ENCODE results near the gene SEMA4G. TPM values are rescaled to one million over a fixed set of nuclear protein-coding genes. Genes with fewer than 3 reads are reported as not detected.

The SEMA4G gene
- total RNA-seq, 1 donor from 2014 or later, result 0.52 TPM

DNA sequence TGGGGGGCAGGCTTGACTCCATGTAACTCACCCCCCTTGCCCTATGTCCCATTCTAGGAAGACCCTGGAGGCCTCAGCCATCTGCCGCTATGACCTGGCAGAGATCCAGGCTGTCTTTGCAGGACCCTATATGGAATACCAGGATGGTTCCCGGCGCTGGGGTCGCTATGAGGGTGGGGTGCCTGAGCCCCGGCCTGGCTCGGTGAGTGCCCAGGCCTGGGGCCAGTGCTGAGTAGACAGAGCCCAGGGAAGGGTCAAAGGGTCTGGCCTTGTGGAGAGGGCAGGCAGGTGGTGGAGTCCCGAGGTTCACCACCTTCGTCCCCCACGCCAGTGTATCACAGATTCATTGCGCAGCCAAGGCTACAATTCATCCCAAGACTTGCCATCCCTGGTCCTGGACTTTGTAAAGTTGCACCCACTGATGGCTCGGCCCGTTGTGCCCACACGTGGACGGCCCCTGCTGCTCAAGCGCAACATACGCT lies 10.5 kb downstream of the SEMA4G start:
- peaks cover 30 to 65% (median 56%) of the 10 kb centered on the region in 3 donors for H3K36me3 ChIP-seq (ENCODE audit: control insufficient read depth in 3 of 3, insufficient read depth in 3 of 3, low read length in 3 of 3)
- H3K27me3 ChIP-seq (ENCODE audit: control insufficient read depth in 3 of 3, insufficient read depth in 3 of 3, low read length in 3 of 3), result no peaks in the 10 kb centered on the region
- H3K4me1 ChIP-seq (ENCODE audit: control insufficient read depth in 3 of 3, insufficient read depth in 3 of 3, low read length in 3 of 3), result peaks cover 0 to 4% (median 2%) of the 10 kb centered on the region in 3 donors
- no peak overlapping the region for H3K4me3 ChIP-seq (ENCODE audit: low read length in 3 of 3)
- no peak overlapping the region for H3K9ac ChIP-seq (ENCODE audit: low read depth in 1 of 3, low read length in 3 of 3)
- no peak overlapping the region for H3K27ac ChIP-seq (ENCODE audit: low read depth, low read length)
- H3K9me3 ChIP-seq (ENCODE audit: control insufficient read depth in 3 of 3, low read length in 3 of 3), result no peaks in the 10 kb centered on the region

DNA sequence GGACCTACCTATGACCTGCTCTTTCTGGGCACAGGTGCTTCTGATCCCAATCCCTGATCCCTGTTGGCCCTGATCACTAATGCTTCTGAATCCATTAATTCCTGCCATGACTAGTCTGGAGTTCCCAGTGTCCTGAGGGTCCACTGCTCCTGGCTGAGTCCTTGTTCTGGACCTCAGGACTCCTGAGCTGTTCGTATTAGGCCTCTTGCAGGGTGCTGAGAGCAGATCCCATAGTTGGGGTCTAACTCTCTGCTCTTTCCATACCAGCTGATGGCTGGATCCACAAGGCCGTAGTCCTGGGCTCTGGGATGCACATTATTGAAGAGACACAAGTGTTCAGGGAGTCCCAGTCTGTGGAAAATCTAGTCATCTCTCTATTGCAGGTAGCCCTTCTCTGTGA lies 11.0 kb downstream of the SEMA4G start:
- Histone ChIP-seq H3K4me3 (ENCODE audit: low read length in 3 of 3) (no peak overlapping the region), H3K9me3 (ENCODE audit: control insufficient read depth in 3 of 3, low read length in 3 of 3) (no peaks in the 10 kb centered on the region), H3K27ac (ENCODE audit: low read depth, low read length) (no peak overlapping the region), H3K36me3 (ENCODE audit: control insufficient read depth in 3 of 3, insufficient read depth in 3 of 3, low read length in 3 of 3) (peaks cover 33 to 69% (median 60%) of the 10 kb centered on the region in 3 donors), H3K27me3 (ENCODE audit: control insufficient read depth in 3 of 3, insufficient read depth in 3 of 3, low read length in 3 of 3) (no peaks in the 10 kb centered on the region), H3K4me1 (ENCODE audit: control insufficient read depth in 3 of 3, insufficient read depth in 3 of 3, low read length in 3 of 3) (peaks cover 0 to 7% (median 2%) of the 10 kb centered on the region in 3 donors), H3K9ac (ENCODE audit: low read depth in 1 of 3, low read length in 3 of 3) (no peak overlapping the region)

DNA sequence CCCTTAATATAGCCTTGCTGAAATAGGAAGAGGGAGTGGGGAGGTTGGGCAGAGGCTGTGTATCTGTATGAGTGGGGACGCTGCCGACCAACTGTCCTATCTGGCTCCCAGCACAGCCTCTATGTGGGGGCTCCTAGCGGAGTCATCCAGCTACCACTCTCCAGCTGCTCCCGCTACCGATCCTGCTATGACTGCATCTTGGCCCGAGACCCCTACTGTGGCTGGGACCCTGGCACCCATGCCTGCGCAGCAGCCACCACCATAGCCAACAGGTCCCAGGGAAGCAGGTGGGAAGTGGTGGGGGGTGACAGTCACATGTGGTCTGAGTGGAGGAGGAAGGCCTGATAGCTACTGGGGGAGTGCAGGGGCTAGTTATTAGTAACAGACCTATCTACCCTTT lies 11.4 kb downstream of the SEMA4G start:
- H3K4me3 ChIP-seq (ENCODE audit: low read length in 3 of 3), result no peak overlapping the region
- peaks cover 0 to 11% (median 2%) of the 10 kb centered on the region in 3 donors for H3K4me1 ChIP-seq (ENCODE audit: control insufficient read depth in 3 of 3, insufficient read depth in 3 of 3, low read length in 3 of 3)
- H3K27me3 ChIP-seq (ENCODE audit: control insufficient read depth in 3 of 3, insufficient read depth in 3 of 3, low read length in 3 of 3), result no peaks in the 10 kb centered on the region
- peaks cover 33 to 71% (median 64%) of the 10 kb centered on the region in 3 donors for H3K36me3 ChIP-seq (ENCODE audit: control insufficient read depth in 3 of 3, insufficient read depth in 3 of 3, low read length in 3 of 3)
- H3K27ac ChIP-seq (ENCODE audit: low read depth, low read length), result no peak overlapping the region
- no peak overlapping the region for H3K9ac ChIP-seq (ENCODE audit: low read depth in 1 of 3, low read length in 3 of 3)
- no peaks in the 10 kb centered on the region for H3K9me3 ChIP-seq (ENCODE audit: control insufficient read depth in 3 of 3, low read length in 3 of 3)

DNA sequence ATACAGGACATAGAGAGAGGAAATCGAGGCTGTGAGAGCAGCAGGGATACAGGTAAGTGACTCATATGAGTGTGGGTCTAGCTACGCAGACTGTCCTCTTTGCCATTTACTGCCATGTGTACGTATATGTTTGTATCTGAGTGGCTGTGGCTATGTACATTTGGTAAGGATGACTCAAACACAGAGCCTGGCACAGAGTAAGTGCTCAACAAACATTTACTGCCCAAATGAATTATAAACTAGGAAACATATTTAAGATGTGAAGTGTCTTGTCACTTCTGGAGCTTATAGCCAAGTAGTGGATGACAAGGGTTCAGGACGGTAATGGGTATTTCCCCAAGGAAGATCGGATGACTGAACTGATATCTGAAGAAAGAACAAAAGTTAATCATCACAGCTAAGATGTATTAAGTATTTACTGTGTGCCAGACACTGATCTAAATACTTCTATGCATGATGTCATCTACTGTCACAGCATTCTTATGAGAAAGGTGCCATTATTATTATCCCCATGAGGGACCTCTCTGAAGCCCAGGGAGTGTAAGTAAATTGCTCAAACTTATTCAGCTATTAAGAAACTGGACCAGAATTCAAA lies 12.0 kb downstream of the SEMA4G start:
- H3K36me3 ChIP-seq (ENCODE audit: control insufficient read depth in 3 of 3, insufficient read depth in 3 of 3, low read length in 3 of 3), result peaks cover 39 to 71% (median 69%) of the 10 kb centered on the region in 3 donors
- H3K27me3 ChIP-seq (ENCODE audit: control insufficient read depth in 3 of 3, insufficient read depth in 3 of 3, low read length in 3 of 3), result no peaks in the 10 kb centered on the region
- H3K9ac ChIP-seq (ENCODE audit: low read depth in 1 of 3, low read length in 3 of 3), result no peak overlapping the region
- no peak overlapping the region for H3K4me3 ChIP-seq (ENCODE audit: low read length in 3 of 3)
- H3K27ac ChIP-seq (ENCODE audit: low read depth, low read length), result no peak overlapping the region
- peaks cover 4 to 17% (median 4%) of the 10 kb centered on the region in 3 donors for H3K4me1 ChIP-seq (ENCODE audit: control insufficient read depth in 3 of 3, insufficient read depth in 3 of 3, low read length in 3 of 3)
- no peaks in the 10 kb centered on the region for H3K9me3 ChIP-seq (ENCODE audit: control insufficient read depth in 3 of 3, low read length in 3 of 3)

GRCh38 chr10:100982916-100983830 lies 13.9 kb downstream of the SEMA4G start:
- H3K27ac ChIP-seq (ENCODE audit: low read depth, low read length), result no peak overlapping the region

DNA sequence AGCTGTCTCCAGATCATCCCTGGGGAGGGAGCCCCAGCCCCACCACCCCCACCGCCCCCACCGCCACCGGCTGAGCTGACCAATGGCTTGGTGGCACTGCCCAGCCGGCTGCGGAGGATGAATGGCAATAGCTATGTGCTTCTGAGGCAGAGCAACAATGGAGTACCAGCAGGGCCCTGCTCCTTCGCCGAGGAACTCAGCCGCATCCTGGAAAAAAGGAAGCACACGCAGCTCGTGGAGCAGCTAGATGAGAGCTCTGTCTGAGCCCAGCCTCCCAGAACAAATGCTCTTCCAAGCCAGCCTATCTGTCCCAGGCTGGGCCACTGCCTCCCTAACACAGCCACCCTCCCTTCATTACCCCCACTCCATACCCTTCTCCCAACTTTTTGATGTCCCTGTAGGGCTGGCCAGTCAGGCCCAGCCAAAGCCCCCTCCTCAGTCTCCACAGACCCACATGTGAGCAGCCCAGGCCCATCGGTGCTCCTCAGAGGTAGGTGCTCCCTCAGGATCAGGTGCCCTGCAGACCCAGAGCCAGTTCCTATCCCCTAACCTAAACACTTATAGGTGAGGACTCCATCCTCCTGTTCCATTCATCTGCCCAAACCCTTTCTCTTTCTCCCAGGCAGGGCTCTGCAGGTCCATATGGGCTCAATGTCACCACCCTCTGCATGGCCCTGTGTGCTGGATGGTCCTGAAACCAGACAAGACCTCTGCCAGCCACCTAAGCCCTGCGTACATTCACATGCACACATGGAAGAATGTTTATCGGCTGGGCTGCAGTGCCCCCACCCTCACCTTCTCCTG lies 14.8 kb downstream of the SEMA4G start:
- no peak overlapping the region for H3K27ac ChIP-seq (ENCODE audit: low read depth, low read length)
- no peak overlapping the region for H3K4me3 ChIP-seq (ENCODE audit: low read length in 3 of 3)
- H3K4me1 ChIP-seq (ENCODE audit: control insufficient read depth in 3 of 3, insufficient read depth in 3 of 3, low read length in 3 of 3), result peaks cover 24 to 45% (median 28%) of the 10 kb centered on the region in 3 donors
- H3K36me3 ChIP-seq (ENCODE audit: control insufficient read depth in 3 of 3, insufficient read depth in 3 of 3, low read length in 3 of 3), result peaks cover 40 to 55% (median 51%) of the 10 kb centered on the region in 3 donors
- no peaks in the 10 kb centered on the region for H3K9me3 ChIP-seq (ENCODE audit: control insufficient read depth in 3 of 3, low read length in 3 of 3)
- no peaks in the 10 kb centered on the region for H3K27me3 ChIP-seq (ENCODE audit: control insufficient read depth in 3 of 3, insufficient read depth in 3 of 3, low read length in 3 of 3)
- H3K9ac ChIP-seq (ENCODE audit: low read depth in 1 of 3, low read length in 3 of 3), result no peak overlapping the region

More at GRCh38 chr10:100982916-100983830, 13.9 kb downstream of the SEMA4G start:
- Histone ChIP-seq H3K27me3 (ENCODE audit: control insufficient read depth in 3 of 3, insufficient read depth in 3 of 3, low read length in 3 of 3) (no peaks in the 10 kb centered on the region), H3K4me1 (ENCODE audit: control insufficient read depth in 3 of 3, insufficient read depth in 3 of 3, low read length in 3 of 3) (peaks cover 18 to 36% (median 19%) of the 10 kb centered on the region in 3 donors), H3K9me3 (ENCODE audit: control insufficient read depth in 3 of 3, low read length in 3 of 3) (no peaks in the 10 kb centered on the region), H3K9ac (ENCODE audit: low read depth in 1 of 3, low read length in 3 of 3) (peak overlapping the region in 1 of 3 donors; percentile 33), H3K4me3 (ENCODE audit: low read length in 3 of 3) (no peak overlapping the region), H3K36me3 (ENCODE audit: control insufficient read depth in 3 of 3, insufficient read depth in 3 of 3, low read length in 3 of 3) (peaks cover 41 to 64% (median 57%) of the 10 kb centered on the region in 3 donors)

GRCh38 chr10:100984672-100985177 lies 15.4 kb downstream of the SEMA4G start:
- H3K9ac ChIP-seq (ENCODE audit: low read depth in 1 of 3, low read length in 3 of 3), result no peak overlapping the region
- H3K36me3 ChIP-seq (ENCODE audit: control insufficient read depth in 3 of 3, insufficient read depth in 3 of 3, low read length in 3 of 3), result peaks cover 45 to 55% (median 54%) of the 10 kb centered on the region in 3 donors
- H3K9me3 ChIP-seq (ENCODE audit: control insufficient read depth in 3 of 3, low read length in 3 of 3), result no peaks in the 10 kb centered on the region
- H3K27ac ChIP-seq (ENCODE audit: low read depth, low read length), result no peak overlapping the region
- H3K4me1 ChIP-seq (ENCODE audit: control insufficient read depth in 3 of 3, insufficient read depth in 3 of 3, low read length in 3 of 3), result peaks cover 24 to 52% (median 33%) of the 10 kb centered on the region in 3 donors
- no peaks in the 10 kb centered on the region for H3K27me3 ChIP-seq (ENCODE audit: control insufficient read depth in 3 of 3, insufficient read depth in 3 of 3, low read length in 3 of 3)
- no peak overlapping the region for H3K4me3 ChIP-seq (ENCODE audit: low read length in 3 of 3)

DNA sequence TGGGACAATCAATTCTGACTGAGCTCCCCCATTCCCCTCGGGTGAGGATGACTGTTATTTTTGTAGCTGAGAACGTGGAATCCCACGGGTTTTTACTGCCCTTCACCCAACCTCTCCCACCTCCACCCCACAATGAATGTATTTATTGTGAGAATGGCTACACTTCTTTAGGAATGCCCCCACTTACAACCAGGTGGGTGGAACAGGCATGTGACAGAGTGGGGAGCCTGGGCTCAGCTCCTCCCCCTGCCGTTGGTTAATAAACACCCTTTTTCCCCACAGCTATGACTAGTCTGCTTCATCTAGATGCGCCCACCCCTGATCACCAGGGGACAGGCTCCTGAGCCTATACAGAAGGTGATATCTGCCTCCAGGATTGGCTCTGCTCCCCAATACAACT lies 16.0 kb downstream of the SEMA4G start:
- H3K9ac ChIP-seq (ENCODE audit: low read depth in 1 of 3, low read length in 3 of 3), result no peak overlapping the region
- H3K27ac ChIP-seq (ENCODE audit: low read depth, low read length), result no peak overlapping the region
- H3K36me3 ChIP-seq (ENCODE audit: control insufficient read depth in 3 of 3, insufficient read depth in 3 of 3, low read length in 3 of 3), result peaks cover 43 to 54% (median 51%) of the 10 kb centered on the region in 3 donors
- H3K27me3 ChIP-seq (ENCODE audit: control insufficient read depth in 3 of 3, insufficient read depth in 3 of 3, low read length in 3 of 3), result no peaks in the 10 kb centered on the region
- H3K9me3 ChIP-seq (ENCODE audit: control insufficient read depth in 3 of 3, low read length in 3 of 3), result no peaks in the 10 kb centered on the region
- peaks cover 25 to 56% (median 36%) of the 10 kb centered on the region in 3 donors for H3K4me1 ChIP-seq (ENCODE audit: control insufficient read depth in 3 of 3, insufficient read depth in 3 of 3, low read length in 3 of 3)
- no peak overlapping the region for H3K4me3 ChIP-seq (ENCODE audit: low read length in 3 of 3)

DNA sequence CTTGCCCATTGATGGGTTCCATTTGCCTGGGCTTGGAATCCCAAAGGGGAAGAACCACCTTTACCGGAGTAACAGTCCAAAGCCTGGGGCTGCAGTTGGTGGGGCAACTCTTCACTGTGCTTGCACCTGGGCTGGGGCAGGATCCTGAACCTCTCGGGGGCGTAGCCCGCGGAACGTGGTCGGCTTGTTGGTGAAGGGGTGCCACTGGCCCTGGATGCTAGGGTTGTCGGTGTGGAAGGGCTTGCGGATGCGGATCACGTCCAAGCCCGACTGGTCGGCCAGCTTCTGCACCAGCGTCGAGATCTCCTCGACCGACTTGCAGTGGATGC lies 17.3 kb downstream of the SEMA4G start:
- Histone ChIP-seq H3K27me3 (ENCODE audit: control insufficient read depth in 3 of 3, insufficient read depth in 3 of 3, low read length in 3 of 3) (no peaks in the 10 kb centered on the region), H3K27ac (ENCODE audit: low read depth, low read length) (peak overlapping the region; percentile 75), H3K4me3 (ENCODE audit: low read length in 3 of 3) (peak overlapping the region; percentile 95 to 100 (median 97)), H3K36me3 (ENCODE audit: control insufficient read depth in 3 of 3, insufficient read depth in 3 of 3, low read length in 3 of 3) (peaks cover 46 to 54% (median 50%) of the 10 kb centered on the region in 3 donors), H3K9me3 (ENCODE audit: control insufficient read depth in 3 of 3, low read length in 3 of 3) (no peaks in the 10 kb centered on the region), H3K9ac (ENCODE audit: low read depth in 1 of 3, low read length in 3 of 3) (peak overlapping the region; percentile 90 to 98 (median 91)), H3K4me1 (ENCODE audit: control insufficient read depth in 3 of 3, insufficient read depth in 3 of 3, low read length in 3 of 3) (peaks cover 27 to 58% (median 38%) of the 10 kb centered on the region in 3 donors)
